ENCODE data around the gene GPR39. TPM values are rescaled to one million over a fixed set of nuclear protein-coding genes. Genes with fewer than 3 reads are reported as not detected.

GPR39 gene
- polyA plus RNA-seq, 3 donors from 2014 or later, result not detected

DNA sequence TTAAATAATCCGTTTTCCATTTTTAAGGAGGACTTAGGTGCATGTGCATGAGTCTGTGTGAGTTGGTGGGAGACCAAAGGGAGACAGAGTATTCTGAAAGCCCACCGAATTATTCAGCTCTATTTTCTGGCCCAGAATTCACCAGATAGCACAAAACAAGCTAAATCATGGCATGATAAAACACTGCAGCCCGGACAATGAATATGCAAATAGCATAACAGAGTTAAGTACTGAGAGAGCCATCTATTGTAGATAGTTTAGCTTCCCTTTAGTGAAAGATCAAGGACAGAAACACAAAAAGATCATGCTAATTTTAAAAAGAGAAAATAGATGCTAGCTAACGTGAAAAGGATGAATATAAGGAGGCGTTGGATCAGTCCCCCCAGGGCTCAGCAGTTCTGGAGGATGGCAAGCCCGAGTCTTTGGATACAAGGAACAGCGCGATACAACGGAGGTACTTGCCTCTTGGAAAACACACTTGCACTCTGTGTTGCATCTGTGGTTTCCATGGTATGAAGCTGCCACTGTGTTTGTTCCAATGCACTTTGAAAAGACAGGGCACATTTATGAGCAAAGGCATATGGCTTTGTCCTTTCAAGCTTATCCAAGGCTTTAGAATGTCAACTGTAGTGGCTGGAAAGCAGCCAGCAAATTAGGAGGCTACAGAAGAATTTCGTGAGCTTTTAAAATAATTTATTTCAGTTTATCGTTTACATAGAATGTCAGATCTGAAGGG lies 133.5 kb downstream of the GPR39 start:
- no peaks in the 10 kb centered on the region for H3K36me3 Mint-ChIP-seq
- no peaks in the 10 kb centered on the region for H3K4me1 Mint-ChIP-seq
- no peak for DNase-seq
- H3K4me3 Mint-ChIP-seq, result no peak overlapping the region
- peaks cover 0 to 6% (median 0%) of the 10 kb centered on the region in 6 donors for H3K9me3 Mint-ChIP-seq
- no peak overlapping the region for H3K27ac Mint-ChIP-seq
- peaks cover 2% of the 10 kb centered on the region in 3 donors for H3K27me3 Mint-ChIP-seq (ENCODE audit: low read depth in 3 of 3)

DNA sequence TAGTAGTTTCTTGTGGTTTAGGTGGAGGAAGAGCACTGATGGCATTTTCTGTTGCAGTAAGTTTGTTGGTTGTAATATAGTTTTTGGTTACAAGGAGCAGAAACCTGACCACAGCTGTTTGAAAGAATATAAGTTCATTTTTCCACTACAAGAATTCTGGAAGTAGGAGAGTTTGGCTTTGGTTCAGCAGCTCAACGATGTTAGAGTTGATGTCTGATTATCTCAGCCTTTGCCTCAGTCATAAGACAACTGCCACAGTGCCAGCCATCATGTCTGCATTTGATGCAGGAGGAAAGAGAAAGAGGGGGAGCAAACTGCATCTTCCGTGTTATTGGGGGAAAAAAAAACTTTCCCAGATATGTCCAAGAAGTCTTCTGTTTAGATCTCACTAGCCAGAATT lies 134.3 kb downstream of the GPR39 start:
- H3K9me3 Mint-ChIP-seq, result peaks cover 0 to 6% (median 0%) of the 10 kb centered on the region in 6 donors
- DNase-seq, result no peak
- H3K27ac Mint-ChIP-seq, result no peak overlapping the region
- no peaks in the 10 kb centered on the region for H3K36me3 Mint-ChIP-seq
- H3K4me3 Mint-ChIP-seq, result no peak overlapping the region
- peaks cover 2% of the 10 kb centered on the region in 3 donors for H3K27me3 Mint-ChIP-seq (ENCODE audit: low read depth in 3 of 3)
- no peaks in the 10 kb centered on the region for H3K4me1 Mint-ChIP-seq

DNA sequence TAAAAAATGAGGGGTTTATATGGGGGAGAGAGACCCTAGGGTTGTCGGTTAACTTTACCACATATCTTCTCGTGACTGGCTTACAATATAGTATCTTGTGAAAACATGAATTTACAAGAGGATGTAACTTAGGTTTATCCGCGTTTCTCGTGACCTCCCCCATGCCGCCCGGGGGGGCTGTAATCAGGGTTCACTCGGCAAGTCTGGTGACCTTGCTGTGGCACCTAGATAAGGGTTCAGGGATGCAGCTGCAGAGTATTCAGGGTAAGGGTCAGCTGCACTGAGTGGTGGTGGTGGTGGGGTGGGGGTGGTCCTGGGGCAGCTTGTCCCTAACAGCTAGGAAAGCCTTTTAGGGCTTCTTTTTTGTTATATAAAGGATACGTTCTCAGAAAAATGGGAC lies 141.1 kb downstream of the GPR39 start:
- Mint-ChIP-seq H3K36me3 (no peaks in the 10 kb centered on the region), H3K27me3 (ENCODE audit: low read depth in 3 of 3) (peaks cover 0 to 5% (median 3%) of the 10 kb centered on the region in 3 donors), H3K4me1 (no peaks in the 10 kb centered on the region), H3K27ac (no peak overlapping the region), H3K4me3 (no peak overlapping the region), H3K9me3 (peaks cover 2 to 25% (median 4%) of the 10 kb centered on the region in 6 donors)
- no peak for DNase-seq

DNA sequence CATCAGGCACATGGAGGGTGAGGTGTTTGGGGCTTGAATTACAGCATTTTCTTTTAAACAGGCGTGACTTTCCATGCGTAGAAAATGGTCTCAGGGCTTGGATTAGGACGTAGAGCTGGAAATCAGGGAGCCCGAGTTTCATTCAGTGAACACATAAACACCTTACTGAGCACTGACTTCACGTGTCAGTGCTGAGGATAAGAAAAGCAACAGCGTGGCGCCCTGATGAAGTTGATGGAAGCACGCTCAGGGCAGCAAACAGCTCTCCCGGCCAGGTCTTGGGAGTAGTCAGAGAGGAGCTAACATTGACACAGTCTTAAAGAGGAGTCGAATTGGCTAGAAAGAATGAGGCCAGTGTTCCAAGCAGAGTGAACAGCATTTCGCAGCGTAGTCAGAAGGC lies 142.7 kb downstream of the GPR39 start:
- peaks cover 0 to 5% (median 3%) of the 10 kb centered on the region in 3 donors for H3K27me3 Mint-ChIP-seq (ENCODE audit: low read depth in 3 of 3)
- no peak overlapping the region for H3K27ac Mint-ChIP-seq
- H3K4me3 Mint-ChIP-seq, result no peak overlapping the region
- H3K36me3 Mint-ChIP-seq, result no peaks in the 10 kb centered on the region
- peaks cover 2 to 28% (median 4%) of the 10 kb centered on the region in 6 donors for H3K9me3 Mint-ChIP-seq
- DNase-seq, result no peak
- H3K4me1 Mint-ChIP-seq, result no peaks in the 10 kb centered on the region

DNA sequence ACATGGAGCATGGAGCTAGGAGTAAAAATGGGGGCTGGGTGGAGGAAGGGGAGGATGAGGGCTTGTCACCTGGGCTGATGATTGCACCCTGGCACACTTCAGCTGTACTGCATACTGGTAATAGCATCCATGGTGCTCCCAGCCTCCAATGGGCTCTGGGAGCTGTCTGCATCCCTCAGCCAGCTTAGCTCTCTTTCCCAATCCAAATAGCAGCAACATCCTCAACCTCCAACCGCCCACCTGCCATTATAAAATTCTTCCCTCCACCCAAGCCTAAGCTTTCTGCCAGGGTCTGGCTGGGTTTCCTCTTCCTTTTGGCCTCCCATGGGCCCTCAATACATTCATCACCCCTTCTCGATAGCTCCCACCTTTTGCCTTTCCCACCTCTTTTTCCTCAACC lies 143.3 kb downstream of the GPR39 start:
- no peaks in the 10 kb centered on the region for H3K36me3 Mint-ChIP-seq
- H3K27me3 Mint-ChIP-seq (ENCODE audit: low read depth in 3 of 3), result peaks cover 0 to 5% (median 3%) of the 10 kb centered on the region in 3 donors
- DNase-seq, result no peak
- H3K9me3 Mint-ChIP-seq, result peaks cover 2 to 28% (median 6%) of the 10 kb centered on the region in 6 donors
- no peak overlapping the region for H3K4me3 Mint-ChIP-seq
- H3K4me1 Mint-ChIP-seq, result no peaks in the 10 kb centered on the region
- no peak overlapping the region for H3K27ac Mint-ChIP-seq

DNA sequence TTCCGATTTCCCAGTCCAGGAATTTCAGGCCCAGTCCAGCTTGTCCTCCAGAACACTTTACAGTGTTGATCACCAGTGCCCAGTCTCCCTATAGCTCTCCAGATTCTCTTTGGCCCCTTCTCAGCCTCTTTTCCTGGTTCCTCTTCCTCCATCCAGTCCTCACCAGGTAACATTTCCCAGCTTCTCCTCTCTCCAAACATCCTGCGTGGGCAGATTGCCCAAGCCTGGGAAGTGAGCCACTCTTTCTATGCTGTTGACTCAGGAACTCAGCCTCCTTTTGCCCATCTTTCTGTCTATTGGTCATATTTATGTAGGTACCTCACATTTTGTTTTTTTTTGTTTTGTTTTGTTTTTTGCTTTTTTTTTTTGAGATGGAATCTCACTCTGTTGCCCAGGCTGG lies 144.0 kb downstream of the GPR39 start:
- Mint-ChIP-seq H3K27me3 (ENCODE audit: low read depth in 3 of 3) (peaks cover 0 to 5% (median 3%) of the 10 kb centered on the region in 3 donors), H3K36me3 (no peaks in the 10 kb centered on the region), H3K4me3 (no peak overlapping the region), H3K4me1 (no peaks in the 10 kb centered on the region), H3K9me3 (peaks cover 2 to 28% (median 6%) of the 10 kb centered on the region in 6 donors), H3K27ac (no peak overlapping the region)
- no peak for DNase-seq

DNA sequence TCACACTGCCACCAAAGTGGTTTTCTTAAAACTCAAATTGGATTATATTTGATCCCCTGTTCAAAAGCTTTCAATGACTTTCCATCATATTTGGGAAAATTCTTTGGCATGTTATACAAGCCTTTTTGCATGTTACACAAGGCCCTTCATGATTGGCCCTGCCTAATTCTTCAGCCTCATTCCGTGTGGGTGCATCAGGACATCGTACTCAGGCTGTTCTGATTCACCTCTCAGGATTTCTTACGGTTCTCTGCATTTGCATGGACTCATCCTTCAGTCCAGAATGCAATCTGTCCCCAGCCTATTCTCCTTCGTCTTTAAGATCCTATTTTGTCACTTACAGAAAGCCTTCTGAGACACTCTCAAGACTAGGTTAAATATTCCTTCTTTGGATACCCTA lies 145.6 kb downstream of the GPR39 start:
- no peaks in the 10 kb centered on the region for H3K36me3 Mint-ChIP-seq
- no peak for DNase-seq
- no peak overlapping the region for H3K4me3 Mint-ChIP-seq
- H3K27ac Mint-ChIP-seq, result no peak overlapping the region
- peaks cover 0 to 5% (median 2%) of the 10 kb centered on the region in 3 donors for H3K27me3 Mint-ChIP-seq (ENCODE audit: low read depth in 3 of 3)
- H3K4me1 Mint-ChIP-seq, result no peaks in the 10 kb centered on the region
- H3K9me3 Mint-ChIP-seq, result peaks cover 2 to 36% (median 7%) of the 10 kb centered on the region in 6 donors

DNA sequence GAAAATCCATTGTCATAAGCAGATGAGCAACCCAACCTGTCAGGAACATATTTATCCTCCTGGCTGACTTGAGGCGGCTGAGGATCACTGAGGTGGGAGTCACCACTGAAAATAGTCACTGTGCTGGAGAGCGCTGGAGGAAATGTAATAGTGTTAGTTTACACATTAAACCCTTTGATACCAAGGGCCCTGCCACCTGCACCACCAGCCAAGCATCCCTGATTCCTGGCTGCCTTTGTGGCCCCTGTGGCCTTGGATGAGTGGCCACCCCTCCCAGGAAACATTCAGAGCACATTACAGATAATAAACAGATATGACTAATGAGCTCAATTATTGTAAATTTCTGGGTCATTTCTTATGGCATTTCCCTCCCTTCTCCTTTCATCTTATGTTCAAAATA lies 147.5 kb downstream of the GPR39 start:
- Mint-ChIP-seq H3K27ac (no peak overlapping the region), H3K36me3 (no peaks in the 10 kb centered on the region), H3K9me3 (peaks cover 2 to 39% (median 8%) of the 10 kb centered on the region in 6 donors), H3K27me3 (ENCODE audit: low read depth in 3 of 3) (peaks cover 0 to 5% (median 0%) of the 10 kb centered on the region in 3 donors), H3K4me3 (no peak overlapping the region), H3K4me1 (no peaks in the 10 kb centered on the region)
- no peak for DNase-seq

DNA sequence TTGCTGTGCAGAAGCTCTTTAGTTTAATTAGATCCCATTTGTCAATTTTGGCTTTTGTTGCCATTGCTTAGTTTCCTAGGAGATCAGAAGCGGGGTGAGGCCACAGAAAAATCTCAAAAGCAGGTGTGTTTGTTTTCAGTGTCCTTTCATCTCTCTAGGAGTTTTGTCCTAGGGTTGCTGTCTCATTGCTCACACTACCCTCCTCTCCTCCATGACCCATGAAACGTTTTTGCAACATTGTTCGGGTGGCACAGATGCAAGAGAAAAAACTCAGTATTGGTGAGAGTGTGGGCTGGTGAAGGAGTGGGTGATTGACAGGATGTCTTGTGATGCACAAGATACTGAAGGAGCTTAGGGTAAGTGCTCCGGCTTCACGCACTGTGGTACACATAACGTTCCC lies 149.8 kb downstream of the GPR39 start:
- H3K9me3 Mint-ChIP-seq, result peaks cover 2 to 45% (median 7%) of the 10 kb centered on the region in 6 donors

DNA sequence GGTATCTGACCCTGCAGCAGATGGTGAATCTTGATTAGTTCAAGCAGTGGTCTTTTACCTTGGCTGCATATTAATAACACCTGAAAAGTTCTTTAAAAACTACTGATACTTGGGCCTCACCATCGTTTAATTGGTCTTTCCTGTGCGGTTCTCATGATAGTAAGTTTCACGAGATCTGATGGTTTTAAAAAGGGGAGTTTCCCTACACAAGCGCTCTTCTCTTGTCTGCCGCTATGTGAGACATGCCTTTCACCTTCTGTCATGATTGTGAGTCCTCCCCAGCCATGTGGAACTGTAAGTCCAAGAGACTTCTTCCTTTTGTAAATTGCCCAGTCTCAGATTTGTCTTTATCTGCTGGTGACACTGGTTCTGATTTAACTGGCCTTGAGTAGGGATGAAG lies 151.1 kb downstream of the GPR39 start:
- no peak overlapping the region for H3K27ac Mint-ChIP-seq
- peaks cover 0 to 36% (median 7%) of the 10 kb centered on the region in 6 donors for H3K9me3 Mint-ChIP-seq
- DNase-seq, result no peak
- peaks cover 0 to 4% (median 4%) of the 10 kb centered on the region in 3 donors for H3K27me3 Mint-ChIP-seq (ENCODE audit: low read depth in 3 of 3)
- no peaks in the 10 kb centered on the region for H3K36me3 Mint-ChIP-seq
- no peak overlapping the region for H3K4me3 Mint-ChIP-seq
- H3K4me1 Mint-ChIP-seq, result no peaks in the 10 kb centered on the region

More for the DNA sequence above, 149.8 kb downstream of the GPR39 start:
- DNase-seq, result no peak
- no peaks in the 10 kb centered on the region for H3K36me3 Mint-ChIP-seq
- H3K27me3 Mint-ChIP-seq (ENCODE audit: low read depth in 3 of 3), result peaks cover 0 to 2% (median under 1%) of the 10 kb centered on the region in 3 donors
- no peak overlapping the region for H3K4me3 Mint-ChIP-seq
- H3K27ac Mint-ChIP-seq, result no peak overlapping the region
- H3K4me1 Mint-ChIP-seq, result no peaks in the 10 kb centered on the region

DNA sequence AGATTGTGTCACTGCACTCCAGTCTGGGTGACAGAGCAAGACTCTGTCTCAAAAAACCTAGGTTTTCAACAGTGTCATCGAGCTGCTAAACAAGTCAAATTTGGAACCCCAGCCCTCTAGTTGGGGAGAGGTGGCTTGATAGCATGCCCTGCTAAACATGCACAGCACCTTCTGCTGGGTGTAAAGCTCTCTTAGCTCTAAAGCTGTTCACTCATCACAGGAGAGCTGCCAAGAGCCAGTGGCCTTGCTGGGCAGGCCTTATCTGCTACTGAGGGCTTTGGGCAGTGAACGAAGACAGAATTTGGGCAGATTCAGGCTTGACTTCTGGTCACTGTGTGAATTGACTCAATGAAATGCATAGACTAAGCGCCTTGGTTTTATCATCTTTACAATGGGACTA lies 152.1 kb downstream of the GPR39 start:
- Mint-ChIP-seq H3K4me1 (no peaks in the 10 kb centered on the region), H3K4me3 (no peak overlapping the region), H3K9me3 (peaks cover 0 to 34% (median 7%) of the 10 kb centered on the region in 6 donors), H3K27ac (no peak overlapping the region), H3K36me3 (no peaks in the 10 kb centered on the region), H3K27me3 (ENCODE audit: low read depth in 3 of 3) (peaks cover 0 to 4% (median 4%) of the 10 kb centered on the region in 3 donors)
- no peak for DNase-seq

DNA sequence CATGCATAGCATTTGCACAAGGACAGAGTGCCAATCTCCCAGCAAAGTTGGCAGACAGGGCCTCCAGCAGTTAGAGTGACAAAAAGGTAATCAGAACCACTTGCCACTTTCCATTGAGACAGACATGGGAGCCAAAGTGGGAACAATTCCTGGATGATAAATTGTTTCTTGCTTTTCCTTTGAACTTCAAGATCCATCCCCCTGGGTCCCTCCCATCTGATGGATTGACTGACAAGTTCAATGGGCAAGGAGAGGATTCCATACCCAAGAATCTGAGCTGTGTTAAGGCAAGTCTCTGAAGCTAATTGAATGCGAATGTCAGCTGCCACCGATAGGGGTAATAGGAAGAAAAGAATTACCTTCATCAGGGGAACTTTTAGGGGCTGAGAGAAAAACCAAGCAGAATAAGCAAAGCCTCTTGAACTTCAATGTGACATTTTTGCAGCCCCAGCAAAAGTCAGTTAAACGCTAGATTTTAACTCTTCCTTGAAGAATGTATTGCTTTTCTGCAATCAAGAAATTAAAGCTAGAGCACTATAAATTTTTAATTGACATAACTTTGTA lies 156.9 kb downstream of the GPR39 start:
- H3K4me1 Mint-ChIP-seq, result no peaks in the 10 kb centered on the region
- H3K27me3 Mint-ChIP-seq (ENCODE audit: low read depth in 3 of 3), result peaks cover 0 to 4% (median 4%) of the 10 kb centered on the region in 3 donors
- H3K4me3 Mint-ChIP-seq, result no peak overlapping the region

DNA sequence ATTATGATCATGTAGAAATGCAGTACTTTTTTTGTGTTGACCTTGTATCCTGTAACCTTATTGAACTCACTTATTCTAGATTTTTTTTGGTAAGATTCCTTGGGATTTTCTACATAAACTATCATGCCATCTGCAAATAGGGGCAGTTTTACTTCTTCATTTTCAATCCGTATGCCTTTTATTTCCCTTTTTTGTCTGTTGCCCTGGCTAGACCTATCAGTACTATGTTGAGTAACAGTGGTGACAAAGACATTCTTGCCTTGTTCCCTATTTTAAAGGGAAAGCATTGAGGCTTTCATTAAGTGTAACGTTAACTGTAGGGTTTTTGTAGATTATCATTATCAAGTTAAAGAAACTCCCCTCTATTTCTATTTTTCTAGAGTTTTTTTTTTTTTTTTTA lies 161.1 kb downstream of the GPR39 start:
- Mint-ChIP-seq H3K4me3 (no peak overlapping the region), H3K27ac (no peak overlapping the region), H3K9me3 (peaks cover 0 to 6% (median 2%) of the 10 kb centered on the region in 6 donors), H3K27me3 (ENCODE audit: low read depth in 3 of 3) (peaks cover 0 to 2% (median 0%) of the 10 kb centered on the region in 3 donors), H3K36me3 (peaks cover 0 to 4% (median 0%) of the 10 kb centered on the region in 3 donors), H3K4me1 (no peaks in the 10 kb centered on the region)
- no peak for DNase-seq

More for the DNA sequence above, 156.9 kb downstream of the GPR39 start:
- no peak for DNase-seq
- H3K36me3 Mint-ChIP-seq, result no peaks in the 10 kb centered on the region
- peaks cover 0 to 26% (median 3%) of the 10 kb centered on the region in 6 donors for H3K9me3 Mint-ChIP-seq
- H3K27ac Mint-ChIP-seq, result no peak overlapping the region

DNA sequence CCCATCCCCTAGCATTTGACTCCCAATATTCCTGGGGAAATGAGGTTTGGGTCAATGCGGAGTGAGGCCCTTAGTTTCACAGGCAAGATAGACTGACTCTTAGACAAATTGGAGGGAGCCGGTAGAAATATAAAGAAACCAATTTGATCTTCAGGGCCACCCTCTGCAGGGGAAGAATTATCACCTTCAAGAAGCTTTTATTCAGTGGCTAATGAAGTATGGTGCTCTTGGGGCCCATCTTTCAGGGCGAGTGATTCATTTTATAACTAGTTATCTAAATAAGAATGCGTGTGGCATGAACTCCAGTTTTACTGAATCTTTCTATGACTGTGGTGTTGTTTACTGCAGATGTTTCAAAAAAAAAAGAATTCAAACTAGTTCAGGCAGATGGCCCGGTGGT lies 165.0 kb downstream of the GPR39 start:
- no peak overlapping the region for H3K4me3 Mint-ChIP-seq
- no peak for DNase-seq
- H3K4me1 Mint-ChIP-seq, result no peaks in the 10 kb centered on the region
- no peak overlapping the region for H3K27ac Mint-ChIP-seq
- H3K36me3 Mint-ChIP-seq, result peaks cover 0 to 4% (median 0%) of the 10 kb centered on the region in 3 donors
- peaks cover 0 to 3% (median 2%) of the 10 kb centered on the region in 3 donors for H3K27me3 Mint-ChIP-seq (ENCODE audit: low read depth in 3 of 3)
- H3K9me3 Mint-ChIP-seq, result peaks cover 0 to 14% (median under 1%) of the 10 kb centered on the region in 6 donors

Data from immature natural killer cell (primary cell).